NCI-H460 (cell line): Measurements from ENCODE around the gene CLEC20A. TPM values are rescaled to one million over a fixed set of nuclear protein-coding genes. Genes with fewer than 3 reads are reported as not detected.

Source experiments
- DNase-seq: peaks from one replicate; pipeline ENCODE4 v3.0.0-alpha.2; 2016; ENCODE audit warnings: low read depth; ENCODE audit errors: extremely low read depth
- total RNA-seq: library from RNA; depleted of rRNA; stranded (reverse); fragments of >200 nt; shearing (Covaris generic); gene quantifications from 2 replicates; pipeline ENCODE4 v1.2.3, GENCODE V29; 2014

Gene CLEC20A
- total RNA-seq, 1 experiment from 2014 or later, result not detected

GRCh38 chr1:178483251-178483957, 13.4 kb downstream of the CLEC20A start:
- DNase-seq, result no peak

GRCh38 chr1:178477841-178478240, 18.9 kb downstream of the CLEC20A start:
- no peak for DNase-seq

- DNase-seq, result no peak
These were observed 19.4 kb downstream of the CLEC20A start for GRCh38 chr1:178477373-178477772.

GRCh38 chr1:178472531-178472930, 24.2 kb downstream of the CLEC20A start:
- no peak for DNase-seq

GRCh38 chr1:178470411-178470960, 26.3 kb downstream of the CLEC20A start:
- no peak for DNase-seq

GRCh38 chr1:178467837-178468236, 28.9 kb downstream of the CLEC20A start:
- DNase-seq, result no peak

- no peak for DNase-seq
These were observed 31.8 kb downstream of the CLEC20A start for GRCh38 chr1:178465011-178465410.

GRCh38 chr1:178464566-178464965, 32.2 kb downstream of the CLEC20A start:
- DNase-seq, result no peak

- no peak for DNase-seq
These were observed 32.6 kb downstream of the CLEC20A start for GRCh38 chr1:178464141-178464540.

- no peak for DNase-seq
These were observed 35.1 kb downstream of the CLEC20A start for GRCh38 chr1:178461701-178462100.

DNA sequence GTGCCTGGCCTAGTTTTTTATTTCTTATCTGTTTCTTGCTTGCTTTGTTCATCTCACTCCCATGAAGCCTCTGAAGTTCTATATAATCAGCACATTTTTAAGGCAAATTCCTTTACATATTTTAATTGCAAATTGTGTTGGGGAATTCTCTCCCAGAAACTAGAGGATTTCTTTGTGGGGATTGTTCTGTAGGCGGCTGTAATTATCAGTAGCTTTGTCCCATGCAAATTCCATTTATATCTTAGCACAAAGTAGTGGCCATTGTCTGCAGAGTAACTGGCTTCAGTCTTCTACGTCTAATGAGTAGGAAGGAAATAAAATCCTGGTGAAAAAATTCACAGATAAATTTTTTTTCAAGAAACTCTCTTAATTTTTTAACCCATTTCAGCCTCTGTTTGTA, 35.7 kb downstream of the CLEC20A start:
- no peak for DNase-seq

GRCh38 chr1:178458203-178458602, 38.6 kb downstream of the CLEC20A start:
- no peak for DNase-seq

DNA sequence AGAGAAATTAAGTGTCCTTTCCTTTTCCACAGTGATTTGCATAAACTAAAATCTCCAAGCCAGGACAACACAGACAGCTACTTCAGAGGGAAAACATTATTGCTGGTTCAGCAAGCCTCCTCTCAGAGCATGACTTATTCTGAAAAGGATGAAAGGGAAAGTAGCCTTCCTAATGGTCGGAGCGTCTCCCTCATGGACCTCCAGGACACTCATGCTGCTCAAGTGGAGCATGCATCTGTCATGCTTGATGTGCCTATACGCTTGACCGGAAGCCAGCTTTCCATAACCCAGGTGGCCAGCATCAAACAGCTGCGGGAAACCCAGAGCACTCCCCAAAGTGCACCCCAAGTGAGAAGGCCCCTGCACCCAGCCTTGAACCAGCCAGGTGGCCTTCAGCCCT, 39.1 kb downstream of the CLEC20A start:
- DNase-seq, result no peak

- no peak for DNase-seq
These were observed 40.3 kb downstream of the CLEC20A start for GRCh38 chr1:178456472-178456871.

DNA sequence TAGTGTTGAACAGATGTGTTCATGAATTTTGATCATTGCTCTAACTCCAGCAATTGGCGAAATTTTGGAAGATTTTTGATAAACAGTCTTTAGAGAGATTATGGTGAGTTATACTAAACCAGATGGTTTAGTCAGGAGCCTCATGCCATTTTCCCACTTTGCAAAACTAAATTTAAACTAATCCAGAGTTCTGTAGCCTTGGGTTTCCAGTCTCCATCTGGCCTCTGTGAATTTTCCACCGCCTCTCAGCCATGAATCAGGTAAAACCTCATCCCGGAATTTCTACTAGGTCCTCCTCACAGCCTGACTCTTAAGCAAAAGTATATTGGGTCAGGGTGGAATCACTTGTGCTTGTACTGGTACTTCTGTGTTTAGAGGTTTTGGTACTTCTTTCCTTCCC, 44.8 kb downstream of the CLEC20A start:
- DNase-seq, result no peak

GRCh38 chr1:178451529-178451928, 45.2 kb downstream of the CLEC20A start:
- DNase-seq, result no peak

DNA sequence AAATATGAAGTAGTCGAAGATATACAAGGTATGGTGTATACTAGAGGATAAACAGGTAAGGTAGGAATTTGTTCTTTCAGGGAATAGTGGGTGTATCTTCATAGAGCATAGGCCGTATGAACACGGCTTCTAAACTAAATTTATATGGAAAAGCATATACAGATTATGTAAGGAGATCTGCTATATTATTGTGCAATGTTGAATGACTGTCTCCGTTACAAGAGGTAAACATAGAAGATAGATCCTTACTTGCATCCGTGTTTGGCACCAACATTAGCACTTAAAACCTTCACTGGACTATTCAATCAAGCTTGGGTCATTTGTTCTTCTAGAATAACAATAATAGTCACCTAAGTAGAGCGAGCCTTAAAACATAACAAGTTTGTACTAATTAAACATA, 45.9 kb downstream of the CLEC20A start:
- DNase-seq, result no peak

DNA sequence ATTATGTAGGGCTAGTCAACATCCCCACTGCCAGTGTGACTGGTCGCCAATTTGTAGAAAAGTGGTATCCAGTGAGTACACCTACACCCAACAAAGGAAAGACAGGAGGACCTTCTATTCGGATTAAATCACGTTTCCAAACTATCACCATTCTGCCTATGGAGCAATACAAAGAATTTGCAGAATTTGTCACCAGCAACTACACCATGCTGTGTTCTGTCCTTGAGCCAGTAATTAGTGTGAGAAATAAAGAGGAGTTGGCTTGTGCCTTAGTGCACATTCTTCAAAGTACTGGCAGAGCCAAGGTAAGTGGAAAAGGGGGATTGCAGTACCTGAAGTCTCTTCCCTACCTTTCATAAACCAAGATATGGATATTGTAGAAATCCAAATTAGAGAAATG, 53.8 kb downstream of the CLEC20A start:
- no peak for DNase-seq

DNA sequence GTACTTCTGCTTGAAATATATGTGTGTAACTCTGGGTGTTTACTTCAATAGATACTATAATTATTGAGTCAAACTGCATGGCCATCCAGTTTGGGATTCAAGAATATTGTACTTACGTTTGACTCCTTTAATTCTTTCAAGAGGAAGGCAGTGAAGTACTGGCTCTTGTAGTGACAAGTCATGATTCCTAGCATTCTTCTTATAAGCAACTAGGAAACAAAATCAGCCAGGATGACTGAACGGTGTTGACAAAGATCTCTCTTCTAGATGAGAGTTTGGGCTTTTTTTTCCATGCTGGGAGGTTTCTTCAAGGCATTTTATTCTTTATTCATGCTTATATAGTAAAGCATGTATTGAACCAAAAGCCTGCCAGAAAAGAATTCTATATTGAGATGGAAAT, 58.3 kb downstream of the CLEC20A start:
- no peak for DNase-seq

DNA sequence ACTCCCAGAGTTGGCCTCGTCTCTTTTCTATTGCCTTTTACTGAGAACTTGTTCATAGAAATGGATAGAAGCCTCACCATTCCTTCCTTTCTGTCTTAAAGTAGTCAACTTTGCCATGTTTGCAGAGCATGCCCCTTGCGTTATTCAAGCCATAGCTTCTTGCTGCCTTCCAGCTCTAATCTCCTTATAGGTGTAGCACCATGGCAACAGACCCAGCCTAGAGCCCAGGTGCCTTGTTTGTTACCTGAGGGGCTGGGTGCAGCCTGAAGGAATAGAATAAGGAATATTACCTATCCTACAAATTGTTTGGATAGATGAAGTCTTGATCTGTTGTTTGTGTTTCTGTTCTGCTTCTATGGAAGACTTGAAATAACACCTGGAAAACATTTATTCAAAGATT, 59.9 kb downstream of the CLEC20A start:
- no peak for DNase-seq

GRCh38 chr1:178434899-178435435, 61.8 kb downstream of the CLEC20A start:
- DNase-seq, result no peak

- no peak for DNase-seq
These were observed 62.4 kb downstream of the CLEC20A start for GRCh38 chr1:178434360-178434759.
